HepG2 (cell line): Measurements from ENCODE around the gene RPS19BP1. TPM values are rescaled to one million over a fixed set of nuclear protein-coding genes. Genes with fewer than 3 reads are reported as not detected.

Experiments used
- BRCA1 ChIP-seq: sonication (generic); formaldehyde crosslinking; IDR thresholded peaks from 2 replicates; pipeline ENCODE4 v1.4.0; 2020; ENCODE audit warnings: missing genetic modification reagents
- HDAC2 ChIP-seq: sonication (generic); formaldehyde crosslinking; IDR thresholded peaks from 2 replicates; pipeline ENCODE4 v1.4.0; 2020; ENCODE audit warnings: missing genetic modification reagents
- MAFK ChIP-seq, 2 experiments: IDR thresholded peaks in 1 of 2; conservative IDR thresholded peaks in 1 of 2; 2 replicates each; pipeline ENCODE4 v1.6.1; 2011; ENCODE audit warnings: improper control_type of control experiment in 2 of 2, low read length in 2 of 2
- MAX ChIP-seq: IDR thresholded peaks from 2 replicates; pipeline ENCODE4 v1.6.1; 2012; ENCODE audit warnings: inconsistent platforms
- MED13 ChIP-seq: sonication (generic); formaldehyde crosslinking; IDR thresholded peaks from 2 replicates; pipeline ENCODE4 v1.5.0; 2020; ENCODE audit warnings: missing genetic modification reagents
- MIER3 ChIP-seq: IDR thresholded peaks from 2 replicates; pipeline ENCODE4 v1.6.1; 2016; ENCODE audit warnings: missing compliant biosample characterization, borderline replicate concordance
- NFAT5 ChIP-seq: sonication (generic); formaldehyde crosslinking; IDR thresholded peaks from 2 replicates; pipeline ENCODE4 v1.4.0; 2020; ENCODE audit warnings: missing genetic modification reagents
- NPAS2 ChIP-seq: sonication (generic); formaldehyde crosslinking; IDR thresholded peaks from 2 replicates; pipeline ENCODE4 v1.8.0; 2022; ENCODE audit warnings: mild to moderate bottlenecking, missing genetic modification reagents, borderline replicate concordance
- SP2 ChIP-seq: sonication (generic); formaldehyde crosslinking; IDR thresholded peaks from 2 replicates; pipeline ENCODE4 v1.5.1; 2020; ENCODE audit warnings: mild to moderate bottlenecking, missing genetic modification reagents
- ZFP82 ChIP-seq: sonication (generic); formaldehyde crosslinking; IDR thresholded peaks from 2 replicates; pipeline ENCODE4 v1.5.1; 2020; ENCODE audit warnings: mild to moderate bottlenecking, missing genetic modification reagents, borderline replicate concordance
- ZNF10 ChIP-seq: sonication (generic); formaldehyde crosslinking; IDR thresholded peaks from 2 replicates; pipeline ENCODE4 v1.4.0; 2020; ENCODE audit warnings: mild to moderate bottlenecking, low read depth, missing genetic modification reagents, borderline replicate concordance
- ZNF362 ChIP-seq: sonication (generic); formaldehyde crosslinking; IDR thresholded peaks from 2 replicates; pipeline ENCODE4 v1.4.0; 2020; ENCODE audit warnings: missing genetic modification reagents, mild to moderate bottlenecking, borderline replicate concordance
- ZNF672 ChIP-seq: sonication (generic); formaldehyde crosslinking; IDR thresholded peaks from 2 replicates; pipeline ENCODE4 v1.8.1; 2022; ENCODE audit warnings: missing genetic modification reagents
- polyA plus RNA-seq, 8 experiments: library from polyadenylated mRNA; depleted of rRNA in 3 of 8; stranded (reverse) in 7 of 8; unstranded in 1 of 8; fragments of >200 nt; fragmentation: Illumina TruSeq in 4 of 8; extraction: Trizol in 4 of 8; gene quantifications; 2 replicates each; pipeline versions ENCODE4 v1.2.1 to v1.2.3, GENCODE V29; 2011 to 2016; ENCODE audit warnings: low read depth in 4 of 8, missing spikeins in 1 of 8, mixed read lengths in 1 of 8; ENCODE audit not compliant: insufficient read depth in 1 of 8
- total RNA-seq, 5 experiments: library from RNA; depleted of rRNA; stranded (reverse); fragments of >200 nt; fragmentation: Illumina TruSeq; extraction: Trizol; gene quantifications; 2 replicates each; pipeline ENCODE4 v1.2.3, GENCODE V29; 2016; ENCODE audit warnings: low read depth in 1 of 5
- TF ChIP-seq, protein P1 (sequence below): sonication (generic); formaldehyde crosslinking; IDR thresholded peaks from 2 replicates; pipeline ENCODE4 v1.8.1; 2023; ENCODE audit warnings: mild to moderate bottlenecking, moderate library complexity, missing genetic modification reagents
- TF ChIP-seq, protein P2 (sequence below): sonication (generic); formaldehyde crosslinking; IDR thresholded peaks from 2 replicates; pipeline ENCODE4 v1.4.0; 2020; ENCODE audit warnings: missing genetic modification reagents

The RPS19BP1 gene
- total and polyA plus RNA-seq, 2 of the 13 experiments (the other 11 are each of a cell fraction or from before 2014, with no cell fraction given) = 44.3 to 81.3 TPM

- TF ChIP-seq MAFK (conservative IDR thresholded peaks at IDR 0.05 in 1 of 2, IDR thresholded peaks at IDR 0.05 in 1 of 2; ENCODE audit: low read length in 2 of 2) = no peak
- TF ChIP-seq, protein P1, sequence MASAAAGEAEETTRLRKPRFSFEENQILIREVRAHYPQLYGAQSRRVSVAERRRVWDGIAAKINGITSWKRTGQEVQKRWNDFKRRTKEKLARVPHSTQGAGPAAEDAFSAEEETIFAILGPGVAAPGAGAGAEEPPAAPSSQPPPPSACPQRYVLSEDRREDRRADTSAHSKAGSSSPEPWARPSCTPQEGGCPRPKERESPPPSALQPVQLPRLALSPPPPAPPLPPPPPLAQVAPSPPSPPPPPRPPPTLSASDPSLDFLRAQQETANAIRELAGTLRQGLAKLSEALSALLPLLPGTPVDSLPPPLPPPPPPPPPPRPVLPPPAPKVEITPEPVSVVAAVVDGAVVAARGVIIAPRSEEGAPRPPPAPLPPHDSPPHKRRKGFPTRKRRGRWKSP = no peak
- TF ChIP-seq ZNF672 (CRISPR knock-in tag) = no peak
- TF ChIP-seq, protein P2, sequence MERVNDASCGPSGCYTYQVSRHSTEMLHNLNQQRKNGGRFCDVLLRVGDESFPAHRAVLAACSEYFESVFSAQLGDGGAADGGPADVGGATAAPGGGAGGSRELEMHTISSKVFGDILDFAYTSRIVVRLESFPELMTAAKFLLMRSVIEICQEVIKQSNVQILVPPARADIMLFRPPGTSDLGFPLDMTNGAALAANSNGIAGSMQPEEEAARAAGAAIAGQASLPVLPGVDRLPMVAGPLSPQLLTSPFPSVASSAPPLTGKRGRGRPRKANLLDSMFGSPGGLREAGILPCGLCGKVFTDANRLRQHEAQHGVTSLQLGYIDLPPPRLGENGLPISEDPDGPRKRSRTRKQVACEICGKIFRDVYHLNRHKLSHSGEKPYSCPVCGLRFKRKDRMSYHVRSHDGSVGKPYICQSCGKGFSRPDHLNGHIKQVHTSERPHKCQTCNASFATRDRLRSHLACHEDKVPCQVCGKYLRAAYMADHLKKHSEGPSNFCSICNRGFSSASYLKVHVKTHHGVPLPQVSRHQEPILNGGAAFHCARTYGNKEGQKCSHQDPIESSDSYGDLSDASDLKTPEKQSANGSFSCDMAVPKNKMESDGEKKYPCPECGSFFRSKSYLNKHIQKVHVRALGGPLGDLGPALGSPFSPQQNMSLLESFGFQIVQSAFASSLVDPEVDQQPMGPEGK (CRISPR knock-in tag) = no peak
- TF ChIP-seq MIER3 (CRISPR knock-in tag) = no peak
- TF ChIP-seq ZFP82 (CRISPR knock-in tag) = no peak
- TF ChIP-seq BRCA1 = no peak
- no peak for TF ChIP-seq ZNF362 (CRISPR knock-in tag)
- no peak for TF ChIP-seq MED13 (CRISPR knock-in tag)
- TF ChIP-seq NFAT5 (CRISPR knock-in tag) = no peak
- no peak for TF ChIP-seq ZNF10 (CRISPR knock-in tag)
- TF ChIP-seq SP2 (CRISPR knock-in tag) = no peak
- peak; percentile 13; the same call in 1 of the 2 replicates for TF ChIP-seq HDAC2 (CRISPR knock-in tag)
- no peak for TF ChIP-seq NPAS2 (CRISPR knock-in tag)
- no peak for TF ChIP-seq MAX
Measured at GRCh38 chr22:39518996-39519680, 13.4 kb downstream of the RPS19BP1 start (continued).
